H1 (cell line): ENCODE measurements around the gene PGGHG. TPM values are rescaled to one million over a fixed set of nuclear protein-coding genes. Genes with fewer than 3 reads are reported as not detected.
A peak's percentile ranks its signal among the peaks of the same experiment; 100 is the strongest.

Experiments used
- CTCF ChIA-PET: fragments of 300-600 bp; sonication (Branson Sonifier 250); formaldehyde crosslinking; loops from one replicate; lab custom pipeline; 2021; ENCODE audit not compliant: partially characterized antibody; lab: Charles Lee
- POLR2A ChIA-PET: fragments of 300-600 bp; sonication (Branson Sonifier 250); formaldehyde crosslinking; loops from one replicate; lab custom pipeline; 2021; ENCODE audit warnings: inconsistent platforms; ENCODE audit not compliant: partially characterized antibody; lab: Charles Lee
- DNase-seq, 2 experiments: peaks; one replicate each; pipeline versions ENCODE4 v3.0.0 to v3.0.0-alpha.2; 2010 to 2022; ENCODE audit warnings: low spot score in 2 of 2, low read depth in 1 of 2, mixed read lengths in 1 of 2
- FAIRE-seq: peaks from 2 replicates; lab custom pipeline; 2011; peaks lifted over from hg19 to GRCh38; lab: Jason Lieb, UNC
- H2AFZ ChIP-seq: 2 replicates; pipeline ENCODE4 v1.8.1; 2012; ENCODE audit warnings: low read length, inconsistent platforms
- H2AK5ac ChIP-seq: 2 replicates; pipeline ENCODE4 v1.6.1; 2013; ENCODE audit warnings: low read depth, low read length
- H2BK120ac ChIP-seq: replicated peaks from 2 replicates; pipeline ENCODE3; 2013; ENCODE audit warnings: low read depth, low read length, inconsistent platforms
- H2BK12ac ChIP-seq: 2 replicates; pipeline ENCODE4 v1.6.1; 2013; ENCODE audit warnings: low read depth, low read length
- H2BK15ac ChIP-seq: 2 replicates; pipeline ENCODE4 v1.6.1; 2013; ENCODE audit warnings: low read length
- H2BK20ac ChIP-seq: 2 replicates; pipeline ENCODE4 v1.6.1; 2013; ENCODE audit warnings: low read length
- H2BK5ac ChIP-seq: 2 replicates; pipeline ENCODE4 v1.6.1; 2013; ENCODE audit warnings: low read depth, low read length
- H3K14ac ChIP-seq: 2 replicates; pipeline ENCODE4 v1.6.1; 2013; ENCODE audit warnings: inconsistent platforms; ENCODE audit not compliant: insufficient read length
- H3K18ac ChIP-seq: 2 replicates; pipeline ENCODE4 v1.6.1; 2013; ENCODE audit warnings: low read length; ENCODE audit errors: extremely low read depth
- H3K23ac ChIP-seq: 2 replicates; pipeline ENCODE4 v1.6.1; 2013; ENCODE audit warnings: inconsistent platforms; ENCODE audit not compliant: insufficient read length
- H3K23me2 ChIP-seq: 2 replicates; pipeline ENCODE4 v1.6.1; 2013; ENCODE audit warnings: low read depth, low read length
- H3K27ac ChIP-seq: 2 replicates; pipeline ENCODE4 v1.6.1; 2011; ENCODE audit warnings: low read depth, low read length, inconsistent platforms
- H3K27me3 ChIP-seq, 4 experiments: replicated peaks in 1 of 4; 1 replicate in 1 of 4; 2 replicates in 3 of 4; pipeline versions ENCODE4 v1.6.1 to v1.8.1; 2011 to 2013; ENCODE audit warnings: low read length in 3 of 4, mild to moderate bottlenecking in 3 of 4, inconsistent platforms in 2 of 4, mixed read lengths in 2 of 4, moderate library complexity in 1 of 4; ENCODE audit not compliant: control insufficient read depth in 3 of 4, insufficient read depth in 3 of 4; ENCODE audit errors: extremely low read depth in 1 of 4
- H3K36me3 ChIP-seq, 4 experiments: 2 replicates each; pipeline versions ENCODE4 v1.6.1 to v1.8.1; 2011 to 2013; ENCODE audit warnings: mild to moderate bottlenecking in 4 of 4, low read length in 3 of 4, moderate library complexity in 2 of 4, control low read depth in 1 of 4, inconsistent platforms in 1 of 4; ENCODE audit not compliant: insufficient read depth in 4 of 4, control insufficient read depth in 2 of 4
- H3K4ac ChIP-seq: replicated peaks from 2 replicates; pipeline ENCODE3; 2013; ENCODE audit warnings: low read length, low read depth, mixed read lengths, inconsistent platforms; ENCODE audit not compliant: insufficient read length
- H3K4me1 ChIP-seq, 4 experiments: replicated peaks in 1 of 4; 1 replicate in 1 of 4; 2 replicates in 3 of 4; pipeline versions ENCODE4 v1.6.1 to v1.8.1; 2011 to 2013; ENCODE audit warnings: low read length in 3 of 4, inconsistent platforms in 2 of 4, mixed read lengths in 1 of 4; ENCODE audit not compliant: insufficient read depth in 4 of 4, control insufficient read depth in 3 of 4
- H3K4me2 ChIP-seq, 2 experiments: 2 replicates each; pipeline versions ENCODE4 v1.6.1 to v1.8.1; 2011 to 2013; ENCODE audit warnings: low read depth in 2 of 2, low read length in 2 of 2, control low read depth in 1 of 2, inconsistent platforms in 1 of 2, mild to moderate bottlenecking in 1 of 2; ENCODE audit not compliant: insufficient read depth in 1 of 2
- H3K4me3 ChIP-seq, 4 experiments: fragments of 200-600, 300-600 bp in 1 of 4; sonication (generic), shearing (Covaris generic), sonication (Bioruptor Twin) in 1 of 4; 2 replicates each; pipeline versions ENCODE4 v1.5.1 to v1.8.1; 2011 to 2016; ENCODE audit warnings: low read length in 4 of 4, low read depth in 3 of 4, control low read depth in 2 of 4, inconsistent platforms in 2 of 4, mild to moderate bottlenecking in 2 of 4, mixed read lengths in 1 of 4, moderate library complexity in 1 of 4; ENCODE audit not compliant: insufficient read depth in 2 of 4; ENCODE audit errors: extremely low read depth in 1 of 4
- H3K56ac ChIP-seq: replicated peaks from 2 replicates; pipeline ENCODE3; 2013; ENCODE audit warnings: low read depth, mild to moderate bottlenecking, mixed read lengths, low read length, inconsistent platforms; ENCODE audit not compliant: insufficient read length
- H3K79me1 ChIP-seq: 2 replicates; pipeline ENCODE4 v1.6.1; 2013; ENCODE audit warnings: low read depth, low read length, control low read depth
- H3K79me2 ChIP-seq, 2 experiments: 2 replicates each; pipeline versions ENCODE4 v1.6.1 to v1.8.1; 2012 to 2013; ENCODE audit warnings: low read length in 2 of 2, mild to moderate bottlenecking in 2 of 2, inconsistent platforms in 1 of 2; ENCODE audit not compliant: insufficient read depth in 2 of 2, control insufficient read depth in 1 of 2
- H3K9ac ChIP-seq, 4 experiments: replicated peaks in 1 of 4; 1 replicate in 1 of 4; 2 replicates in 3 of 4; pipeline versions ENCODE4 v1.6.1 to v1.8.1; 2011 to 2013; ENCODE audit warnings: low read depth in 3 of 4, low read length in 3 of 4, control low read depth in 2 of 4, mild to moderate bottlenecking in 2 of 4, moderate library complexity in 2 of 4, inconsistent platforms in 1 of 4; ENCODE audit errors: extremely low read depth in 1 of 4
- H3K9me3 ChIP-seq, 2 experiments: 2 replicates each; pipeline versions ENCODE4 v1.6.1 to v1.8.1; 2012 to 2013; ENCODE audit warnings: mild to moderate bottlenecking in 2 of 2, moderate library complexity in 2 of 2, control low read depth in 1 of 2, inconsistent platforms in 1 of 2, low read depth in 1 of 2, low read length in 1 of 2, mixed read lengths in 1 of 2; ENCODE audit not compliant: insufficient read depth in 2 of 2
- H4K20me1 ChIP-seq, 2 experiments: replicated peaks in 1 of 2; 2 replicates each; pipeline versions ENCODE3 to v1.8.1; 2011 to 2013; ENCODE audit warnings: inconsistent platforms in 2 of 2, low read length in 2 of 2, mild to moderate bottlenecking in 1 of 2; ENCODE audit not compliant: insufficient read depth in 2 of 2, control insufficient read depth in 1 of 2
- H4K5ac ChIP-seq: 2 replicates; pipeline ENCODE4 v1.6.1; 2013; ENCODE audit warnings: low read length, low read depth, mixed read lengths, inconsistent platforms; ENCODE audit not compliant: insufficient read length
- H4K8ac ChIP-seq: 2 replicates; pipeline ENCODE4 v1.8.0; 2013; ENCODE audit warnings: mild to moderate bottlenecking, moderate library complexity, low read length, inconsistent platforms; ENCODE audit not compliant: insufficient read depth; ENCODE audit errors: extremely low read depth
- H4K91ac ChIP-seq: replicated peaks from 2 replicates; pipeline ENCODE3; 2013; ENCODE audit warnings: low read length, mixed read lengths, inconsistent platforms; ENCODE audit not compliant: insufficient read length
- ATF2 ChIP-seq: IDR thresholded peaks from 2 replicates; pipeline ENCODE4 v1.6.1; 2012; ENCODE audit warnings: low read length, inconsistent platforms
- CBX5 ChIP-seq: fragments of 300-800, 300-1000 bp; sonication (generic); IDR thresholded peaks from 2 replicates; pipeline ENCODE4 v1.7.1; 2016; ENCODE audit warnings: antibody characterized with exemption, low read length, low read depth
- CHD2 ChIP-seq: IDR thresholded peaks from 2 replicates; pipeline ENCODE4 v1.6.1; 2012; ENCODE audit warnings: low read length, improper control_type of control experiment
- GTF2F1 ChIP-seq: IDR thresholded peaks from 2 replicates; pipeline ENCODE4 v1.6.1; 2012; ENCODE audit warnings: low read depth, low read length, improper control_type of control experiment, borderline replicate concordance
- HDAC6 ChIP-seq: IDR thresholded peaks from one replicate; pipeline ENCODE4 v1.7.1; 2012; ENCODE audit warnings: low read depth, mild to moderate bottlenecking, inconsistent platforms, low read length, moderate library complexity
- KDM4A ChIP-seq: IDR thresholded peaks from one replicate; pipeline ENCODE4 v1.7.1; 2012; ENCODE audit warnings: low read depth, mild to moderate bottlenecking, moderate library complexity, low read length, inconsistent platforms; ENCODE audit not compliant: severe bottlenecking
- NANOG ChIP-seq: IDR thresholded peaks from 2 replicates; pipeline ENCODE4 v1.6.1; 2011; ENCODE audit warnings: low read length, low read depth, mild to moderate bottlenecking, inconsistent platforms; ENCODE audit not compliant: insufficient read depth, poor library complexity, severe bottlenecking
- SUZ12 ChIP-seq: fragments of 200-600 bp; sonication (generic); IDR thresholded peaks from 2 replicates; pipeline ENCODE4 v1.6.1; 2012; ENCODE audit warnings: mild to moderate bottlenecking, inconsistent platforms, low read length, moderate library complexity, mixed read lengths
- TAF1 ChIP-seq: IDR thresholded peaks from 2 replicates; pipeline ENCODE4 v1.6.1; 2011; ENCODE audit warnings: mild to moderate bottlenecking, low read depth, low read length
- YY1 ChIP-seq: IDR thresholded peaks from 2 replicates; pipeline ENCODE4 v1.6.1; 2011; ENCODE audit warnings: low read depth, mild to moderate bottlenecking, low read length
- WGBS, 2 experiments: shearing (Covaris generic) in 1 of 2; methylation state at CpG; one replicate each; pipeline versions ENCODE4 v1.1.6 to v1.1.7; 2013 to 2015; ENCODE audit warnings: low lambda C conversion rate in 2 of 2, mixed read lengths in 2 of 2, inconsistent platforms in 1 of 2, low coverage in 1 of 2, missing lambda C conversion rate in 1 of 2; ENCODE audit not compliant: insufficient replicate concordance in 2 of 2, insufficient coverage in 1 of 2, insufficient read length in 1 of 2; ENCODE audit errors: extremely low coverage in 1 of 2, missing lambda C conversion rate in 1 of 2; 5-methylcytosine and 5-hydroxymethylcytosine counted together
- polyA plus RNA-seq, 7 experiments: library from polyadenylated mRNA; depleted of rRNA in 3 of 7; stranded (reverse) in 5 of 7; unstranded in 2 of 7; fragments of >200 nt in 5 of 7; fragments of 200-250 nt in 2 of 7; gene quantifications; 1 replicate in 5 of 7; 2 replicates in 1 of 7; 4 replicates in 1 of 7; pipeline versions ENCODE4 v1.2.1 to v1.2.3, GENCODE V29; 2011 to 2013; ENCODE audit warnings: missing spikeins in 2 of 7, mixed read lengths in 2 of 7
- total RNA-seq: library from RNA; stranded (reverse); fragmentation: NEBNext Ultra II Directional; extraction: Animal tissue kit (Norgen Biotek cat#: 25700); gene quantifications from 2 replicates; pipeline ENCODE4 v1.2.1, GENCODE V29; 2021

The PGGHG gene
- total and polyA plus RNA-seq, 2 of the 8 experiments (the other 6 are each of a cell fraction or from before 2014, with no cell fraction given), result 34.8 to 60.7 TPM

- H3K23me2 ChIP-seq, result no peaks in the 10 kb centered on the region
- no peak overlapping the region for H3K23ac ChIP-seq
- H3K27ac ChIP-seq, result no peak overlapping the region
- H3K18ac ChIP-seq, result no peak overlapping the region
- H3K27me3 ChIP-seq, result peaks cover 0 to 3% (median 1%) of the 10 kb centered on the region in 4 experiments; a peak in 2 of 7 replicates
- no peak overlapping the region for H3K4ac ChIP-seq
- WGBS, 2 experiments, result 91% methylated on average over 34 of the region's 97 CpGs; no CpG with 5 or more reads in 1 of the 2 experiments
- peak overlapping the region; percentile 92 for H4K8ac ChIP-seq
- H3K4me3 ChIP-seq, result no peak overlapping the region
- CTCF ChIA-PET, result interaction anchor here (0.6 to 8.6 kb wide), 6 partner anchors 8 to 84 kb away, joined by 3 to 88 read pairs (median 3); no protein-coding TSS in a partner anchor
- no peak overlapping the region for H3K56ac ChIP-seq
- no peak for FAIRE-seq
- H2AK5ac ChIP-seq, result no peak overlapping the region
- no peaks in the 10 kb centered on the region for H4K20me1 ChIP-seq
- no peak overlapping the region for H2BK5ac ChIP-seq
- H2BK120ac ChIP-seq, result no peak overlapping the region
- H3K9ac ChIP-seq, result no peak overlapping the region
- H3K9me3 ChIP-seq, result no peaks in the 10 kb centered on the region
- no peaks in the 10 kb centered on the region for H3K36me3 ChIP-seq
- H2BK15ac ChIP-seq, result no peak overlapping the region
- peak overlapping the region in 1 of 2 experiments; percentile 19; a peak in 1 of 4 replicates for H3K4me2 ChIP-seq
- no peaks in the 10 kb centered on the region for H3K79me2 ChIP-seq
- H2BK12ac ChIP-seq, result no peak overlapping the region
- POLR2A ChIA-PET, result interaction anchor here (0.6 to 1.9 kb wide), 9 partner anchors 8 to 89 kb away, joined by 3 to 6 read pairs (median 4); partner anchors contain the start of genes BET1L, IFITM5, PGGHG and RIC8A
- DNase-seq, result no peak
- H2AFZ ChIP-seq, result no peak overlapping the region
- H4K91ac ChIP-seq, result no peak overlapping the region
- H4K5ac ChIP-seq, result no peak overlapping the region
- no peak overlapping the region for H2BK20ac ChIP-seq
- no peak overlapping the region for H3K14ac ChIP-seq
- H3K4me1 ChIP-seq, result peaks cover 0 to 4% (median under 1%) of the 10 kb centered on the region in 4 experiments; a peak in 5 of 7 replicates
- H3K79me1 ChIP-seq, result no peaks in the 10 kb centered on the region
- no peak for TF ChIP-seq KDM4A
- TF ChIP-seq CHD2, result no peak
- TF ChIP-seq SUZ12, result no peak
- TF ChIP-seq NANOG, result no peak
- no peak for TF ChIP-seq HDAC6
- no peak for TF ChIP-seq GTF2F1
- no peak for TF ChIP-seq CBX5
- TF ChIP-seq ATF2, result no peak
- TF ChIP-seq YY1, result no peak
- no peak for TF ChIP-seq TAF1
Observed at GRCh38 chr11:279040-279965, 9.6 kb upstream of the PGGHG start.
